HG02763 (cell line): ENCODE results near the gene CCDC90B.
"Not testable (repeated sequence)": the region's sequence is repeated elsewhere in the genome, so short reads cannot be mapped to it uniquely, and the experiment has no call there.

ENCODE experiments used
- ATAC-seq: cut with Tn5 transposase; IDR thresholded peaks from one replicate; pipeline ENCODE4 v1.9.1; 2021; ENCODE audit warnings: mild to moderate bottlenecking, moderate library complexity; ENCODE audit not compliant: unreplicated experiment

CCDC90B gene

GRCh38 chr11:83285771-83286528, at the start of gene CCDC90B:
CCDC90B (minus strand) TSS chr11:83286367; CDS start chr11:83285972, 395 bp downstream.
- peak; percentile 87 for ATAC-seq

- ATAC-seq: no peak
Measured at GRCh38 chr11:83335446-83336070, 49.4 kb upstream of the CCDC90B start.

- no peak for ATAC-seq
Measured at GRCh38 chr11:83330303-83330702, 44.1 kb upstream of the CCDC90B start.

- ATAC-seq: no peak
Measured at GRCh38 chr11:83326326-83326725, 40.2 kb upstream of the CCDC90B start.

GRCh38 chr11:83319346-83319745, 33.2 kb upstream of the CCDC90B start:
- no peak for ATAC-seq

- no peak for ATAC-seq
Measured at GRCh38 chr11:83318931-83319330, 32.8 kb upstream of the CCDC90B start.

DNA sequence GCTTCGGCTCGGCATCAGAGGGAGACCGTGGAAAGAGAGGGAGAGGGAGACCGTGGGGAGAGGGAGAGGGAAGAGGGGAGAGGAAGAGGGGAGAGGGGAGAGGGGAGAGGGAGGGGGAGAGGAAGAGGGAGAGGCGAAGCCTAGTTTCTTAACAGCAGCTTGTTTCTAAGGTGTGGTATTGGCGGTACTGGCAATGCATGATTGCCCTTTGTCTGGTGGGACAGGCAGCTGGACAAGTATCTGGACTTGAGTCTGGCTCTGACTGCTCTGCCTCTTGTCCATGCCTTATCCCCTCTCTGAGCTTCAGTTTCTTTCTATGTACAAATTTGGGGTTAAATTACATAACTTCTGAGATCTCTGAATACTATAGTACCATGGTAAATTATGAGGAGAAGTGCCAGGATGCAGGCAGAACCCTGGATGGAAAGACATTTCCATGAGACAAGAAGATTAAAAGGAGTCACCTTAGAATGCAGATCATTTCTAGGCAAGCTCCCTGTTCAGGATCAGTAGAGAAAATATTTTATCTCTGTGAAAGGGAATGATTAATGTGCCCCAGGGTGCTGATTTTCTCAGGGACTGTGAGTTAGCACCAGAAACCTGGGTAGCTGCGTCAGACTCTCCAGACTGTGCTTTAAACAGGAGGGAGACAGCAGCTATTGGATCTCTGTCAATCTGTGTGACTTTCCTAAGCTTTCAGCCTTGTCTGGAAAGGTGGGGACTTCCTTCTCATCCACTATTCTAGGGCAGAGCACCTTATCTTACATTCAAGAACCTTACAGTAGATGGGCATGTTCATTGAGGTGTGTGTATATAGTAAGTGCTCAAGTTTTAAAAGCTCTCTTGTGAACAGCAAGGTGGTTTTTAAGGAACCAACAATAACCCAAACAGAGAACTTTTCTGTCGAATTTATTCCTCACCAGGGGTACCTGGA, 31.9 kb upstream of the CCDC90B start:
- ATAC-seq: no peak

- ATAC-seq: not testable (repeated sequence)
Measured at GRCh38 chr11:83316897-83317268, 30.7 kb upstream of the CCDC90B start.

DNA sequence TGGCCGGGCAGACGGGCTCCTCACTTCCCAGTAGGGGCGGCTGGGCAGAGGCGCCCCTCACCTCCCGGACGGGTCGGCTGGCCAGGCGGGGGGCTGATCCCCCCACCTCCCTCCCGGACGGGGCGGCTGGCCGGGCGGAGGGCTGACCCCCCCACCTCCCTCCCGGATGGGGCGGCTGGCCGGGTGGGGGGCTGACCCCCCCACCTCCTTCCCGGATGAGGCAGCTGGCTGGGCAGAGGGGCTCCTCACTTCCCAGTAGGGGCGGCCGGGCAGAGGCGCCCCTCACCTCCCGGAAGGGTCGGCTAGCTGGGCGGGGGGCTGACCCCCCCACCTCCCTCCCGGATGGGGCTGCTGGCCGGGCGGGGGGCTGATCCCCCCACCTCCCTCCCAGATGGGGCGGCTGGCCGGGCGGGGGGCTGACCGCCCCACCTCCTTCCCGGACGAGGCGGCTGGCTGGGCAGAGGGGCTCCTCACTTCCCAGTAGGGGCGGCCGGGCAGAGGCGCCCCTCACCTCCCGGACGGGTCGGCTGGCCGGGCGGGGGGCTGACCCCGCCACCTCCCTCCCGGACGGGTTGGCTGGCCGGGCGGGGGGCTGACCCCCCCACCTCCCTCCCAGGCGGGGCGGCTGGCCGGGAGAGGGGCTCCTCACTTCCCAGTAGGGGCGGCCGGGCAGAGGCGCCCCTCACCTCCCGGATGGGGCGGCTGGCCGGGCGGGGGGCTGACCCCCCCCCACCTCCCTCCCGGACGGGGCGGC, 30.2 kb upstream of the CCDC90B start:
- ATAC-seq: not testable (repeated sequence)

DNA sequence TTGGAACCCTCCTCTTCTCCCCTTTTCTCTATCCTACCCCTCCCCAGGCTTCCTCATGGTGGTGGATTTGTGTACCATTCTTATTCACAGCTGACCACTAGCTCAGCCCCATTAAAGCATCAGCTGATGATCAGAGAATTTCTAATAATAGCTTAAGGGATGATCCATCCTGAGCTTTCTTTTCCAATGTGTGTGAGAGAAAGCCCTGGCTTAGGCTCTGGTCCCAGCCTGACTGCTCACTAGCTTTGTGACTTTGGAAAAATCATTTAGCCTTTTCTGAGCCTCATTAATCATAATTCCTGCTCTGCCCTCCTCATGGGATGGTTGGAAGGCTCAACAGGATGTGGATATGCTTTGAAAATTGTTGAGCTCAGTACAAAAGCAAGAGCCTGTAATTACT, 26.3 kb upstream of the CCDC90B start:
- ATAC-seq: no peak

DNA sequence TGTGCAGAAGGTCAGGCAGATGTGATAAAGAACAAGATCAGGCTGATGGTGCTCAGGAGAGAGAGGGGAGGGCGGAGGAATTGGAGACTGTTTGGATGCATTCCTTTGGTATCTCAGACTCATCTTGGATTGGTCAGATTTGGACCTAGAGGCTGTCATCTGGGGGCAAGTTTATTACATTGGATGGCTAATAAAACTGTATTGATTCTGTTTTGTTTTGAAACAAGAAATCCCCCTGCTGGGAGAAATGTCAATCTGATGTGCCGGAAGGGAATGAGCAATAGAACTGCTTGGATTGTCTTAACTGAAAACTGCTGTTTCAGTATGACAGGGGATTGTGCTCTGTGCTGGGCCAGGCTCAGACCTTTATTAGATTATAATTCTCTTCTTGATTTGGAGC, 25.5 kb upstream of the CCDC90B start:
- no peak for ATAC-seq

- ATAC-seq: no peak
Measured at GRCh38 chr11:83310718-83311117, 24.6 kb upstream of the CCDC90B start.

DNA sequence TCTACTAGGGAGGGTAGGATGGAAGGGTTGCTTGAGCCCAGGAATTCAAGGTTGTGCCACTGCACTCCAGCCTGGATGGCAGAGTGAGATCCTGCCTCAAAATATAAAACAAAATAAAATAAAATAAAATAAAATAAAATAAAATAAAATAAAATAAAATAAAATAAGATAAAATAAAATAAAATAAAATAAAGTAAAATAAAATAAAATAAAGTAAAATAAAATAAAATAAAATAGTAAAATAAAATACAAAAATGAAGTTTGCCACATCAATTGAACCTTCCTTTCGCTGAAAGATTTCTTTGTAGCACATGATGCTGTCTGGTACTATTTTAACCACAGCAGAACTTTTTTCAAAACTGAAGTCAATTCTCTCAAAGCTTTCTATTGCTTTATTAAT, 22.4 kb upstream of the CCDC90B start:
- not testable (repeated sequence) for ATAC-seq

- ATAC-seq: no peak
Measured at GRCh38 chr11:83306200-83307080, 20.3 kb upstream of the CCDC90B start.

GRCh38 chr11:83303316-83303715, 17.1 kb upstream of the CCDC90B start:
- no peak for ATAC-seq

DNA sequence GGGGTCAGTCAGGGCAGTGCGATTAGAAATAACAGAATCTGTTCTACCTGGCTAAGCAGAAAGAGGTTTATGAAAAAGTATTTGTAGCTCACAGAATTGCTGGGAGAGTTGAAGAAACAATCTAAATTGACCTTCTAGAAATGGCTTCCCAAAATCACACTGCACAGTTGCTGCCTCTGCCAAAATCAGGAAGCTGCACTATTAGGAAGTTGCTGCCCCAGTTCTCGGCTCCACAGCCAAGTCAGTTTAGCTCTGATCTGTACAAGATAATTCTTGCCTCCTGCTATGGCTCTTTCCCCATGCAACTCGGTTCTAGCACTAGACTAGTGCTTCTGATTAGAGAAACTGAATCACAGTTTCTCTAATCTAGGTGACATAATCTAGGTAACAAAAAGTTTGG, 16.0 kb upstream of the CCDC90B start:
- no peak for ATAC-seq

DNA sequence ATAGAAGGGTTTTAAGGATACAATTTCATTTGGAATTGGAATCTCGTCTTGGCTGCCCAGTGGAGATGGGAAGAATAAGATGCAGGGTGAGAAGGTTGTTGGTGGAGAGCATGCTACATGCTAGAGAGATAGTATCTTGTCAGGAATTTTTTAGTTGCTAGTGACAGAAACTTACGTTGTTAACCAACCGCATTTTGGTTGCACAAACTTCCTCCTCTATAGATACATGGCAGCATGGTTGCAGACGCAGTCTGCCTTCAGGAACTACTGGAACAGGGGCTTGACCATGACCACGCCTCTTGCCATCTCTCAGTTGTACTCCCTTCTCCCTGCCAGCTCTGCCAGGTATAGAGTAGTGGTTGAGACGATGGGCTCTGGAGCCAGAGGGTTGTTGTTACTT, 13.5 kb upstream of the CCDC90B start:
- ATAC-seq: no peak

GRCh38 chr11:83294208-83294607, 8.0 kb upstream of the CCDC90B start:
- no peak for ATAC-seq

DNA sequence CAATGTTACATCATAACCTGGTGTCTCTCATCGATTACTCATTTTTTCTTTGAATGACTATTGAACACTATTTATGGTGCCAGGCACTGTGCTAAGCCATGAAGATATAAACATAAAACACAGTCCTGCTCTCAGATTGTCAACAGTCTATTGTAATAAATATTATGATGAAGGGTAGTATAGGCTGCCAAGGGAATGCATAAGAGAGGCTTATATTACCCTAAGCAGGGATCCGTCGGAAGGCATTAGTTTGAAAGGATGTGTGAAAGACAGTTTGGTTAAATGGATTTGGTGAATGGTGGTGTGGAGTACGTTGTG, 7.2 kb upstream of the CCDC90B start:
- no peak for ATAC-seq
